ENCODE results near the gene MIP.
"Not testable (repeated sequence)": the region's sequence is repeated elsewhere in the genome, so short reads cannot be mapped to it uniquely, and the experiment has no call there.

MIP gene

DNA sequence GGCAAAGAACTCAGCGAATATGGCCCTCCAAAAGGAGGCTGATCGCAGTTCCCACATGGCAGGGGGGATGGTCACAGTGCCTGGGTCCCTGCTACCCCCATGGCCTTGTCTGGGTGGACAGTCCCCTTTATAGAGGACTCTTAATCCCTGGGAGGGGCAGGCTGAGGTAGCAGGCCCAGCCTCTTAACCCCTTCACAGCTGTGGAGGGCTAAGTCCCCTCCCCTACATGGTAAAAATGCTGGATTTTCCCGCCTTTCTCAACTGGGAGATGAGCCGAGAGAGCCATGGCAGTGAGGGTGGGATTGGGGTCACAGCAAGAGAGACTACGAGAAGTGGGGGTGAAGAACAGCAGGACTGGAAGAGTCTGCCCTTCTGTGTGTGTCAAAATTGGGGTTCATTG, at the start of gene MIP:
Gene MIP, minus strand, starts transcription at position 101 of the 400 bp plus-strand sequence. Its CDS starts 44 bp downstream, at position 57.
- DNase-seq, result no peak

DNA sequence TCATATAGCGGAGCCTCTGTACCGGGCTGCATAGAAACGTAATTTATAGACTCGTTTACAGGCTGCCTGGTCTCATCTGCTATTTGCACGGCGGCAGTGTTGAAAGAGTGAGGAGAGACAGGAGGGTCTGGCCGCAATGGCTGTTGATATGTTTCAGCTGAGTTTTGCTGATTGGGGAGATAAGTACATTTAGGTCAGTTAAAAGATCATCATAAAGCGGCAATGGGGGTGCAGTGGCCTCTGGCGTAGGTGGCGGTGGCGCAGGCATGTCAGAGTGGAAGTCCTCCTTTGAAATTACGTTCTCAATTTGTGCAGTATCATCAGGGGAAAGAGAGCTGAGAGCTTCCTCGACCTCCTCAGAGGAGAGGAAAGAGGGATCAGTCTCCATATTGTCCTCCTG, 45.4 kb upstream of the MIP start:
- DNase-seq, result not testable (repeated sequence)

DNA sequence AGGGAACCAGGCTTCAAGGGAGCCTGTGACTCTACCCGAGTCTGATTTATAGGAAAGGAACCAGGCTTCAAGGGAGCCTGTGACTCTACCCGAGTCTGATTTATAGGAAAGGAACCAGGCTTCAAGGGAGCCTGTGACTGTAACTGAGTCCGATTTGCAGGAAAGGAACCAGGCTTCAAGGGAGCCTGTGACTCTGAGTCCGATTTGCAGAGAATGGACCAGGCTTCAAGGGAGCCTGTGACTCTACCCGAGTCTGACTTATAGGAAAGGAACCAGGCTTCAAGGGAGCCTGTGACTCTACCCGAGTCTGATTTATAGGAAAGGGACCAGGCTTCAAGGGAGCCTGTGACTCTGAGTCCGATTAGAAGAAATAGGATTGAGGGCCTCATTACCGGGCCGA, 45.0 kb upstream of the MIP start:
- DNase-seq, result not testable (repeated sequence)

DNA sequence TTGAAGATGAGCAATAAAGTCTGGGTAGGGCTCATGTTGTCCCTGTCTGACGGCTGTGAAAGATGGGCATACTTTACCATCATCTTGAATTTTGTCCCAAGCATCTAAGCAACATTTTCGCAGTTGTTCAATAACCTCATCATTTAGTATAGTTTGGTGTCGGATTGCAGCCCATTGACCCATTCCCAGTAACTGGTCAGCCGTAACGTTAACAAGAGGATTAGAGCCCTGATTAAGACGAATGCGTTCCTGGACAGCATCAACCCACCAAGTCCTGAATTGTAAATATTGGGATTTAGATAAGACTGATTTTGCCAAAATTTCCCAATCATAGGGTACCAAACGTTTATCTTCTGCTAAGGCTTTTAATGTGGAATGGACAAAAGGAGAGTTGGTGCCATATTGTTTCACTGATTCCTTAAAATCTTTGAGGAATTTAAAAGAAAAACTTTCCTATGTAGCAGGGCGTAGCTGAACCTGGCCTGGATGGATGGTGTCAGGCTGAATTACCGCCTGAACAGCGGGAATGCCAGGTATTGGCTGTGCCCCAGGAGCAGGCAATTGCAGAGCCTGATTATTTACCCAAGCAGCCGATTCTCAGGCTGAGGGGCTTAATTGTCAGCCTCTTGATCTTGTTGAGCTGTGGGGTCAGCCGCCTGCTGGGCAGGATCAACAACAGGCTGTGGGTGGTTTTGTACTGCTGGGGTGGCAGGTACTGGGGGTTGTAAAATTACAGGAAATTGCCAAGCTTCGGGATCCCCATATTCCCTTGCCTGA, 43.9 kb upstream of the MIP start:
- DNase-seq, result not testable (repeated sequence)

DNA sequence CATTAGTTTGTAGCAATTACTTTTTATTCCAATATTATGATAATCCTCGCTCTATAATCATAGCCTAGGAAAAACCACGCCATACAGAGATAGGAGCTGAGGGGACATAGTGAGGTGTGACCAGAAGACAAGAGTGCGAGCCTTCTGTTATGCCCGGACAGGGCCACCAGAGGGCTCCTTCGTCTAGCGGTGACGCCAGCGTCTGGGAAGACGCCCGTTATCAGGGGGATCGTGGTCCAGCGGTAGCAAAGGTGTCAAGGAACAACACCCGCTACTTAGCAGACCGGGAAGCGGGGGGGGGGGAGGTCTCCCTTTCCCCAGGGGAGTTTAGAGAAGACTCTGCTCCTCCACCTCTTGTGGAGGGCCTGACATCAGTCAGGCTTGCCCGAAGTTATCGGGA, 42.2 kb upstream of the MIP start:
- DNase-seq, result not testable (repeated sequence)

DNA sequence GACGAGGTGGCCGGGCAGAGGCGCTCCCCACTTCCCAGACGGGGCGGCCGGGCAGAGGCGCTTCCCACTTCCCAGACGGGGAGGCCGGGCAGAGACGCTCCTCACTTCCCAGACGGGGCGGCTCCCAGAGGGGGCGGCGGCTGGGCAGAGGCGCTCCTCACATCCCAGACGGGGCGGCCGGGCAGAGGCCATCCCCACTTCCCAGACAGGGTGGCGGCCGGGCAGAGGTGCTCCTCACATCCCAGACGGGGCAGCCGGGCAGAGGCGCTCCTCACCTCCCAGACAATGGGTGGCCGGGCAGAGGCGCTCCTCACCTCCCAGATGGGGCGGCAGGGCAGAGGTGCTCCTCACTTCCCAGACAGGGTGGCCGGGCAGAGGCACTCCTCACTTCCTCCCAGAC, 40.0 kb upstream of the MIP start:
- DNase-seq, result not testable (repeated sequence)

DNA sequence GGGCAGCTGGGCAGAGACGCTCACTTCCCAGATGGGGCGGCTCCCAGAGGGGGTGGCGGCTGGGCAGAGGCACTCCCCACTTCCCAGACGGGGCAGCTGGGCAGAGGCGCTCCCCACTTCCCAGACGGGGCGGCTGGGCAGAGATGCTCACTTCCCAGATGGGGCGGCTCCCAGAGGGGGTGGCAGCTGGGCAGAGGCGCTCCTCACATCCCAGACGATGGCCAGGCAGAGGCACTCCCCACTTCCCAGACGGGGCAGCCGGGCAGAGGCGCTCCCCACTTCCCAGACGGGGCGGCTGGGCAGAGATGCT, 39.6 kb upstream of the MIP start:
- DNase-seq, result not testable (repeated sequence)

DNA sequence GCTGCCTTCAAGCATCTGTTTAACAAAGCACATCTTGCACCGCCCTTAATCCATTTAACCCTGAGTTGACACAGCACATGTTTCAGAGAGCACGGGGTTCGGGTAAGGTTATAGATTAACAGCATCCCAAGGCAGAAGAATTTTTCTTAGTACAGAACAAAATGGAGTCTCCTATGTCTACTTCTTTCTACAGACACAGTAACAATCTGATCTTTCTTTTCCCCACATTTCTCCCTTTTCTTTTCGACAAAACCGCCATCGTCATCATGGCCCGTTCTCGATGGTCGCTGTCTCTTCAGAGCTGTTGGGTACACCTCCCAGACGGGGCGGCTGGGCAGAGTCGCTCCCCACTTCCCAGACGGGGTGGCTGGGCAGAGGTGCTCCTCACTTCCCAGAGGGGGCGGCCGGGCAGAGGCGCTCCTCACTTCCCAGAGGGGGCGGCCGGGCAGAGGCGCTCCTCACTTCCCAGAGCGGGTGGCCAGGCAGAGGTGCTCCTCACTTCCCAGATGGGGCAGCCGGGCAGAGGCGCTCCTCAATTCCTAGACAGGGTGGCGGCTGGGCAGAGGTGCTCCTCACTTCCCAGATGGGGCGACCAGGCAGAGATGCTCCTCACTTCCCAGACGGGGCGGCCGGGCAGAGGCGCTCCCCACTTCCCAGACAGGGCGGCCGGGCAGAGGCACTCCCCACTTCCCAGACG, 39.1 kb upstream of the MIP start:
- not testable (repeated sequence) for DNase-seq

DNA sequence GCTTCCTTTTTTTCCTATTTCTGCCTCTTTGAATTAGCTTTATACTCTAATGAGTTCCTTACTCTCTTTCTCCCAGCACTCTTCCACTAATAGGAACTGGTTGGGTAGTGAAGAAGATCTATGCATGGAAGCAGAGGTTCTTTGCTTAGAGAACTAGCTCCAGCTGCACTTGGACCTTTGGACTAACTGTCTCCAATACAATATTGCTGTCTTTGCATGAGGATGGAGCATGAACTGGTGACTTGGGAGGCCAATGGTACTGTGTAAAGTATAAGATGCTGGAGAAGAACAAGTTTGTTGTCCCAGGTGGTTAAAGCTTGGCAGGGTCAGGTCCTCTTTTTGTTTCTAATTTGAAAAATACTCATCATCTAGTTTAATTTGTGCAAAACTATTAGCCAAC, 35.9 kb upstream of the MIP start:
- DNase-seq, result no peak

DNA sequence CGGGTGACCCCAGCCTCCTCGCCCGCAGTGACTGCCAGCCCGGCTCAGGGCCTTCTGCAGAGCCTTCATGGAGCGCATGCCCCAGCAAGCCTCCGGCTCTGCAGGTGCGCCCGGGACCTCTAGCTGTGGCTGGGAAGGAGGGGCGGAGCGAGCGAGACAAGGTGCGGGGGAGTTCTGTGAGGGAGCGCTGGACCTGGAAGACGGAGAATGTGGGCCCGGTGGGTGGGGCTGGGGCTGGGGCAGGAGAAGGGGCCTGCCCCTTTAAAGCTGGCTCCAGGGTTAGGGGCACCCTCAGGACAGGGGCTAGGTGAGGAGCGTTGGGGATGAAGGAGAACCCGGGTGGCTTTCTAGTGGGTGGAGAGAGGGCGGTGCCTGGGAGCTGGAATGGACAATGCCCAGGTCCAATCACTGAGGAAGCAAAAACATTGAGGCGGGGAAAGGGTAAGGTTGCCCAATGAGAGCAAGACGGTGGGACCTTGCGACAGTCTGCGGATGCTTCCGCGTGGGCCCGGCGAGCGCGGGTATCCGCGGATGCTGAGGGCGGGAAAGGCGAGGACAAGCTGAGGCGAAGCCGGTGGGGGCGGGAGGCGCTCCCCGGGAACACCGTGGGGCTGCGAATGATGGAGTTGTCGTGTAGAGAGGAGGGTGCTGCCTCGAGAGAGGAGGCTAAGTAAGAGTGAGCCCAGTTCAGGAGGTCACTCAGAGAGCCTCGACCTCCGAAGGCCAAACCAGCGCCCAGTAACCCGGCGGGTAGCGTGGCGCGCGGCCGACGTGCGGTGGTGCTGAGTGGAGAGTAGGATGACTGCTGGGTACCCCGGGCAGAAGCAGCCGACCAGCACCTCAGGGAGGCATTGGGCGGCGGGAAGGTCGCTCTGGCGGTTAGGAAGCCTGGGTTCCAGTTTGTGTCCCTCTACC, 33.8 kb upstream of the MIP start, which contains the start of gene GLS2:
Gene GLS2, minus strand, starts transcription at position 121 of the 915 bp plus-strand sequence. Its CDS starts 43 bp downstream, at position 78.
- DNase-seq, result no peak

DNA sequence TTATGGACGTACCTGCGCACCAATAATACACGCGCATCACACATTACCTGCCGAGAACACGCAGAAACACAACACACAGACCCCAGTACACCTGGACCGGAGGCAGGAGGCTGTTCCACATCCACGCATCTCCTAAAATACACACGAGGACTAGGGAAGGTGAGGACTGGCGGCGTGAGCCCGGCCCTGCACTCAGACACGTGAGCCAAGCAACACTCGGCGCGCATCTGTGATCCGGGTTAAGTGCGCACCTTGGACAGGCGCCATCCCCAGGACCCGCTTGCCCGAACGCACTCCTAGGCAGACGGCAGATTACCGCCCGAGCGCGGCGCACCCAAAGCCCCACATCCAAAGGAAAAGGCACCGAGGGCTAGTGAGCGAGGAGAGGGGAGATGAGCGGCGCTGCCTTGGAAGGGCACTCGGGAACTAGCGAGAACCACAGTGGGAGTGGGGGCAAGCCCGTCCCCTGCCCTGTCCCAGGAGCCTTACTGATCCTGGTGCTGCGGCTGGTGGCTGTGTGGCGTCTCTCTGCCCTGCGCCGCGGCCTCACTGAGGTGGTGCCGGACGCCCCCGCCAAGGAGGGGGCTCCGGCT, 33.1 kb upstream of the MIP start:
- DNase-seq, result no peak

DNA sequence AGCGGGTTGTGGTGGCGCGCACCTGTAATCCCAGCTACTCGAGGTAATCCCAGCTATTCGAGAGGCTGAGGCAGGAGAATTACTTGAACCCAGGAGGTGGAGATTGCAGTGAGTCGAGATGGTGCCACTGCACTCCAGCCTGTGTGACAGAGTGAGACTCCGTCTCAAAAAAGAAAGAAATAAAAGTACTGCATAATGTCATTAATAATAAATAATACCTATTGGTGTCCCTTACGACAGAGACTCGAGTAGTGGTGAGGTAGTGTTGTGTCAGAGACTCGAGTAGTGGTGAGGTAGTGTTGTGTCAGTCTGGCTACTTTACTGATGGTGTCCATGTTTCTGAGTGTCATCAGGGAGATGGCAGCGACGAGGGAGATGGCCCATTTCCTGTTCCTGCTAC, 32.2 kb upstream of the MIP start:
- no peak for DNase-seq

DNA sequence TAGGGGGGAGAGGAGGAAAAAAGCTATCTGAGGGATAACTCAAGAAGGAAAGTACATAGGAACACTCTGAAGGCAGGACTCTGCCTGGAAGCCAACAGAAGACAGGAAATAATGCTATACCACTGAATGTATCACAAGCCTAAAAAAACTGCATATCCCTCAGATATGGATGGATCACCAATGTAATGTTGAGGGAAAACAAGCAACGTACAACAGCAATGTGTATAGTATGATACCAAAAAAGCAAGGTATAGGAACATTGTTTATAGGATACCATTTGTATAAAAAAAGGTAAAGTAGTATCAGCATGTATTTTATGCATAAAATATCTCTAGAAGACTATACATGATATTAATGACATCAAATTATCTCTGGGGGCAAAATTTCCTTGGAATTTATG, 30.1 kb upstream of the MIP start:
- DNase-seq, result no peak

DNA sequence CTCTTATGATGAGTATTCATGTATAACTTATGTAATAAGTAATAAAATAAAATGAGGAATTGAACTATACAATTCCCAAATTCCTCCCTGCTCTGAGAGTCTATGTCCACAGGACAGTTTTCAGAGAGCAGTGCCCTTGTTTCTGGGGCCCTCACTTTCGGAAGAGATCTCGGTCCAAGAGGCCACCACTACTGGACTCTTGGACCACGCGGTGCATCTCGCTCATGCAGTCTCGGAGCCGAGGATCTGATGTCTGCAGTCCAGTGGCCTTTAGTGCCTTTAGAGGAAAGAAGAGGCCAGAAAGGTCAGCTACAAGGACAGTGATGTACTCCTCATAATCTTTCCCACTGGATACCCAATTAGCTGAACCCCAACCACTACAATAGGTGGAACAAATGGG, 25.2 kb upstream of the MIP start:
- DNase-seq, result no peak

DNA sequence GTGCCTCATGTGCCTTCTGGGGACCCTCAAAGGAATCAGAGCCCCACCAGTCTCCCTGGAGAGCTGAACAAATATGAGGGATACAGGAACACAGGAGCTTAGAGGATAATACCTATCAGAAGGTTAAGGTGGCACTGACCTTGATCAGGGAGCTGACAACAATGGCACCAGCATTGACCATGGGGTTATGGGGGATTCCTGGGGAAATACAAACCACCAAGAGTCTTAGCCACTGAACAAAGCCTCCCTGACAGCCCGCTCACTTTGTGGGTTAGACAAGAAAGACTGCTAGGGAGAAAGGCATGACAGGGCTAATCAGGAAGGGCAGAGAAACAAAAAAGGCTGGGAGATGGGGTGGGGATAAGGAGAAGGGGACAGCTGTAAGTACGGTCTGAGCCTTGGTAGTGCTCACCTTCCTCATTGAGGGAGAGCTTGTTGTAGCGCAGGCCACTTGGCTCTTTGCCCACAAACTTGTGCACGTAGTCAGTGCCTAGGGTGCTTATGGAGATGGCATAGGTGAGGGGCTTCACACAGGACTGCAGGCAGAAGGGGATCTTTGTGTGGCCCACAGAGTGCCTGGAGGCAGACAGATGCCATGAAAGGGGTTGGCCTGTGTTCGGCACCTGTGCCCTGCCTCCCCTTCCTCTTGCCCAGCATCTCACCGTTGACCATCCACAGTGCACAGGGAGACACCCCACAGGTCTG, 23.2 kb upstream of the MIP start:
- DNase-seq, result no peak

DNA sequence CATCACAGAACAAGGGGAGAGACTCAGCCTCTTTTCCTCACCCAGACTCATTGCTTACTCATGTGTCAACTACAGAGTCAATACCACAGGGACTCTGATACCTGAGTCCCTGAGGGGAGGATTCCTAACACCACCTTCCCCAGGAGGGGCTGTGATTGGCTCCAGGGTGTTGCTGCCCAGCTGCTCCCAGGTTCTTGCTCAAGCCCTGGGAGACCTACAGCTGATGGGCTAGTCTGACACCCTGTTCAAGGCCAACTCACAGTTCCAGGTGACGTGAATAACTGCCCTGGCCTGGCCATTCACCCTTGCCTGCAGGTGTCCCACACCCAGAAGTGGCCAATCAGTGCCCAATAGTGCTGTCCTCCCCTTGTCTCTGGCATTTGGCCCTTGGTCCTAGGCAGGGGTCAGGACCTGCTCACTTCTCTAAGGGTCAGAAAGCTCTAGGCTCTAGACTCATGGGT, 22.5 kb upstream of the MIP start:
- DNase-seq, result no peak

DNA sequence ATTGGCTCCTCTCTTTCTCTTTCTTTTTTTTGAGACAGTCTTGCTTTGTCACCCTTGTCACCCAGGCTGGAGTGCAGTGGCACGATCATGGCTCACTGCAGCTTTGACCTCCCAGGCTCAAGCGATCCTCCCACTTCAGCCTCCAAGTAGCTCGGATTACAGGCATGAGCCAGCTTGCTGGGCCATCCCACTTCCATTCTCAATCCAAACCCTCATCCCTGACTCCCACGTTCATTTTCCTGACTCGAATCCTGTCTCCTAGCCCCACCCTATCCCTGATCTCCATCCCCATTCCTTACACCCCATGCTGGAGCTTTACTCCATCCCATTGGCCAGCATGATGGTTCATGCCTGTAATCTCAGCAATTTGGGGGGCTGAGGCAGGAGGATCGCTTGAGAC, 21.7 kb upstream of the MIP start:
- no peak for DNase-seq

DNA sequence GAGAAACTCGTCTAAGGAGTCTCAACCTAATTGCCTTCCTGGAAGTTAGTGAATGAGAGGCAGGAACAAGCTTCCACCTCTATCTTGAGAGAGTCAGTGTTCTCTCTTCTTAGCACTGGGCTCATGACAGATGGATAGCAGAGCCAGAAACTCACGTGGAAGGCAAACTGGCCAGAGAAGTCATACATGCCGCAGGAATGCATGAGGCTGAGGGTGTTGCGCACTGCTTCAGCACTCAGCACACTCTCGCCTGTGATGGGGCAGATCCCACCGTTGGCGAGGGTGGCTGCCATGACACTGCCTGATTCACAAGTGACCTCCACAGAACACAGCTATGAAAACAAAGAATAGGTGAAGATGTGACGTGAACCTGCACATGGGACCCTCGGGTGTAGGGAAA, 19.9 kb upstream of the MIP start:
- DNase-seq, result no peak

DNA sequence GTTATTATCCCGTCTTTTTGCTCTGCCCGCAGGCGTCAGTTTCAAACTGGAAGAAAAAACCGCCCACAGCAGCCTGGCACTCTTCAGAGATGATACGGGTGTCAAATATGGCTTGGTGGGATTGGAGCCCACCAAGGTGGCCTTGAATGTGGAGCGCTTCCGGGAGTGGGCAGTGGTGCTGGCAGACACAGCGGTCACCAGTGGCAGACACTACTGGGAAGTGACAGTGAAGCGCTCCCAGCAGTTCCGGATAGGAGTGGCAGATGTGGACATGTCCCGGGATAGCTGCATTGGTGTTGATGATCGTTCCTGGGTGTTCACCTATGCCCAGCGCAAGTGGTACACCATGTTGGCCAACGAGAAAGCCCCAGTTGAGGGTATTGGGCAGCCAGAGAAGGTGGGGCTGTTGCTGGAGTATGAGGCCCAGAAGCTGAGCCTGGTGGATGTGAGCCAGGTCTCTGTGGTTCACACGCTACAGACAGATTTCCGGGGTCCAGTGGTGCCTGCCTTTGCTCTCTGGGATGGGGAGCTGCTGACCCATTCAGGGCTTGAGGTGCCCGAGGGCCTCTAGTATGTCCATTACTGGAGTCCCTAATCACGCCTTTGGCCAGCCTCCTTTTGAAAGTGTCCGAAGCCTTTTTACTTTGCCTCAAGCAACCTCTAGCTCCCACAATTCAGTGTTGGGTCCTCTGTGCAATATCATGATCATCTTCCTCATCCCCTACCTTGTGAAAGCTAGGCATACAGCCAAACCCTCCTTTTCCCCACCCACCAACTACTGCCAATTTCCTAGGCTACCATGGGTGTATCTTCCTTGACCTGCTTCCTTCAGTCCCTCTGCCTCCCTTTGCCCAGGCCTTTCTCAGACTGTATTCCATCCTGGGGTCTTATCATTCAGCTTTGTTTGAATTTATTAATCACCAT, 14.8 kb upstream of the MIP start:
- no peak for DNase-seq

DNA sequence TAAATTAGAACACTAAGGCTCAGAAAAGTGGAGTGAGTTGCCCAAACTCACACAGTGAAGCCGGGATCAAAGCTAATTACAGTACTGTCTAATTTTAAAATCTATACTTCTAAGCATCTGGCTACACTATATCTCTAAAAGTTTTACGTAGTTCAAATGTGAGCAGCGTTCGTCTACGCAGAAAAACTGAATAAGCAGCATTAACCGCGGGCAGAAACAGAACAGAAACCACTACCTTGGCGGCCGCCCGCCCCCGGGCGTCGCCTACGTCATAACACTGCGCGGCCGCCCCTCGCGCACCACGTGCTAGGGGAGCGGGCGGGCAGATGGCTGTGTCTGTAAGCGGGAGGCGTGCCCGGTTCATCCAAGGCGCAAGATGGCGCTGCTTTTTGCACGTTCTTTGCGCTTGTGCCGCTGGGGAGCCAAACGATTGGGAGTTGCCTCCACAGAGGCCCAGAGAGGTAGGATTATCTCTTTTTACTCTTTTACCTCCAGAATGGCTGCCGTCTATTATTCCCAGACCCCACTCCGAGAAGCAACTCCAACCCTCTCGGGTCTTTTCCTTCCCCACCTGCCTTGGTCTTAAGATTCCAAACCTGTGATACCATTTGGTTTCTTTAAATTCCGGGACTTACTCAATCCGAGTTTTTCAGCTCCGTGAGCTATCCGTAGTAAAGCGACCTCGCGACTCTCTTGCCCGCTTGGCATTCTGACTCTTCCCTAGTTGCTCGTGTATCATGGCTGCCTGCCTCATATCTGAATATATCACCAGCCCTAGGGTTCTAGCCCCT, 14.0 kb upstream of the MIP start, which contains the start of gene SPRYD4:
Gene SPRYD4, plus strand, starts transcription at position 363 of the 791 bp plus-strand sequence. Its CDS starts 14 bp downstream, at position 377.
- peak; percentile 72 for DNase-seq
